NCI-H1092 (cell line): ENCODE data around the gene ZNF652.
"Not testable (repeated sequence)": the region's sequence is repeated elsewhere in the genome, so short reads cannot be mapped to it uniquely, and the experiment has no call there.

Source experiments
- DNase-seq: peaks from one replicate; lab custom pipeline; 2025; lab: John Stamatoyannopoulos, UW

ZNF652 gene

DNA sequence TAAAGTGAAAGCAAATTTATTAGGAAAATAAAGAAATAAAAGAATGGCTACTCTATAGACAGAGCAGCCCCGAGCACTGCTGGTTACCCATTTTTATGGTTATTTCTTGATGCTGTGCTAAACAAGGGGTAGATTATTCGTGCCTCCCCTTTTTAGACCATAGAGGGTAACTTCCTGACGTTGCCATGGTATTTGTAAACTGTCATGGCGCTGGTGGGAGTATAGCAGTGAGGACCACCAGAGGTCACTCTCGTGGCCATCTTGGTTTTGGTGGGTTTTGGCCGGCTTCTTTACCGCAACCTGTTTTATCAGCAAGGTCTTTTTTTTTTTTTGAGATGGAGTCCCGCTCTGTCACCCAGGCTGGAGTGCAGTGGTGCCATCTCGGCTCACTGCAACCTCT, 100.5 kb downstream of the ZNF652 start:
- DNase-seq, result not testable (repeated sequence)

- DNase-seq, result no peak
Measured at GRCh38 chr17:49260817-49261291, 101.2 kb downstream of the ZNF652 start.

GRCh38 chr17:49260011-49260816, 101.8 kb downstream of the ZNF652 start:
- DNase-seq, result no peak

DNA sequence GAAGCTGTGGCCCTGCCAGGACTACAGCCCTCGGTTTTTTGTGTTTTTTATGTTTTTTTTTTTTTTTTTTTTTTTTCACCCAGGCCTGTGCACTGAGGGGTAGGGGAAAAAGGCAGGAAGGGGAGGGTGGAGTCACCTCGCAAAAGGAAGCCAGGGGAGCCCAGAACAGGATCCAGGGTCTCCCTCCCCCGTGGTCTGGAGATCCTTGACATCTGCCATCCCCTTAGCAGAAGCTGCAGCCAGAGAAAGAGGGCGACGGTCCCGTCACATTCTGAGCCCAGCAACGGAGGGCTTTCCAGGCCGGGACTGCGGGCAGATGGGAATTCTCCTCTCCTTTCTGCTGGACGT, 102.4 kb downstream of the ZNF652 start:
- DNase-seq, result no peak

DNA sequence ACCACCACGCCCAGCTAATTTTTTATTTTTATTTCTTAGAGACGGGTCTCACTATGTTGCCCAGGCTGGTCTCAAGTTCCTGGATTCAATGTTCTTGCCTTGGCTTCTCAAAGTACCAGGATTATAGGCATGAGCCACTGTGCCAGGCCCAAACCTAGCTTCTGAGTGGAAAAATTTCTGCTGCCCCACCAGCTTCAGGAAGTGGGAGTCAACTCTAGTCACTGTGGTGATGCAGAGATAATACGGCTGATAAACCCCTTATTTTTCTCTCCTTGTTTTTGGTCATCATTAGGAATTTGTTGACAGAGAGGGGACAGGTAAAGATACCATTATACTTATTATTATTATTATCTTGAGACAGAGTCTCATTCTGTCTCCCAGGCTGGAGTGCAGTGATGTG, 103.7 kb downstream of the ZNF652 start:
- no peak for DNase-seq

DNA sequence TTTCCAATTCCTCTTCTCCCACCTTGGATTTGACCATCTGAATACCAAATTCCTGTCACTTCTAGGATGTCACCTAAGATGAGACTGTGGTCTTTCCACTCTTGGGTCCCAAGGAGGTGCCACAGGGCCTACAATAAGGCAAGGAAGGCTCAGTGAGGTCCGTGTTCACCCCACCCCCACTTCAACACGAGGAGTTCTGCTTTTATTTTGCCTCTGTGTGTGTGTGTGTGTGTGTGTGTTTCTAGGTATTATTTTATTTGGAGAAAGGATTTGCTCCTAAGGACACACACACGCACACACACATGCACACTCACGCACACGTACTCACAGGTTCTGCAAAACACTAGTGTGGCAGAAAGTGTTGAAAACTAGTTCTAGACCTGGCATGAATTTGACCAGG, 106.9 kb downstream of the ZNF652 start:
- no peak for DNase-seq

DNA sequence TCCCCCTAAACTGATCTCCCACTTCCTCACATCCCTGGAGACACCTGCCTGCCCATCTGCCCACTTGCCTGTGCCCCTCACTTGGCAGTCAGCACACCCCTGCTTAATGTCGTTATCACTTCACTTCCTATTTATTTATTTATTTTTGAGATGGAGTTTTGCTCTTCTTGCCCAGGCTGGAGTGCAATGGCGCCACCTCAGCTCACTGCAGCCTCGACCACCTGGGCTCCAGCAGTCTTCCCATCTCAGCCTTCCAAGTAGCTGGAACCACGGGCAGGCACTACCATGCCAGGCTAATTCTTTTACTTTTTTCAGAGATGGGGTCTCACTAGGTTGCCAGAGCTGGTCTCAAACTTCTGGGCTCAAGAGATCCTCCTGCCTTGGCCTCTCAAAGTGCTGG, 108.0 kb downstream of the ZNF652 start:
- no peak for DNase-seq

DNA sequence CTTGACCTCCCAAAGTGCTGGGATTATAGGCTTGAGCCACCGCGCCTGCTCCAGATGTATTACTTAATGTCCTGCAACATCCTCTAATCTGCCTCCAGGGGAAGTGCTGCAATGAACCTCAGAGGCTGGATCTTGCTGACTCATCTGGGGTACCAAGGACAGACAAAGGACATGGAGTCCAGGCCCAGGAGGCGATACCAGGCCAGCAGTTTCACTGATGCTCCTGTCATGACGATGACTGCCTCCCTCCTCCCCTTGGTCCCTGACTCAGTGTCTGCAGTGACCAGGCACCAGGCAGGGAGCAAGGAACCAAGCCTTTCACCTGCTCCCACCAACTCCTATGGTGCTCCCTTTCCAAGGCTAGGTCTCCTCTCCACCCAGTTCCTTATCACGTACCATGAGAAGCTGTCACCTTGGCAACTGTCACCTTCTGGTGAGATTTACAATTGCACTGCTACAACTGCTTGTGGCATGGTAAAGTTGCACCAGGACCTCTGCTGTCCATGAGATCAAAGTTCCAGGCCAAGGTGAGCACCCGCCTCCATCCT, 109.8 kb downstream of the ZNF652 start:
- DNase-seq, result no peak

DNA sequence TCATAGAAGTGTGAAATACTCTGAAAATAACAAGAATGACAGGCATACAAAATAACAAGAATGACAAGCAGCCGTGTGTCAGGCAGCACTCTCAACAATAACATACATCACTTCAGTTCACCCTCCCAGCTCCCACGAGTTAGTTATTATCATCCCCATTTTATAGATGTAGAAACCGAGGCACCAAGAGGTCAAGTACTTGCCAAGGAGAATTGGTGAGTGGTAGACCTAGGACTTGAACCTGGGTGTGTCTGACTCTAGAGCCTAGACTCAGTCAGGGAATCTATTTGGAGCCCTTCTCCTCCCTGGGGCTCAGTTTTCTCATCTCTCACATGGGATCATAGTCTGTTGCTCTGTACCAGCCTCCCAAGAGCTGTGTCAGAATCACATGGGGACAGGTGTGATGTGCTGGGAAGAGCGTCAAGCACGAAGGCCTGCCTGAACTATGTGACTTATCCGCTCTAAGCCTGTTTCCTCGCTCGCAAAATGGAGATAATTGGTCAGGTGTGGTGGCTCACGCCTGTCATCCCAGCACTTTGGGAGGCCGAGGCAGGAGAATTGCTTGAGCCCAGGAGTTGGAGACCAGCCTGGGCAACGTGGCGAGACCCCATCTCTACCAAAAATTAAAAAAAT, 112.0 kb downstream of the ZNF652 start:
- DNase-seq, result no peak

- no peak for DNase-seq
Measured at GRCh38 chr17:49249292-49249794, 112.7 kb downstream of the ZNF652 start.

- no peak for DNase-seq
Measured at GRCh38 chr17:49247944-49248343, 114.1 kb downstream of the ZNF652 start.

DNA sequence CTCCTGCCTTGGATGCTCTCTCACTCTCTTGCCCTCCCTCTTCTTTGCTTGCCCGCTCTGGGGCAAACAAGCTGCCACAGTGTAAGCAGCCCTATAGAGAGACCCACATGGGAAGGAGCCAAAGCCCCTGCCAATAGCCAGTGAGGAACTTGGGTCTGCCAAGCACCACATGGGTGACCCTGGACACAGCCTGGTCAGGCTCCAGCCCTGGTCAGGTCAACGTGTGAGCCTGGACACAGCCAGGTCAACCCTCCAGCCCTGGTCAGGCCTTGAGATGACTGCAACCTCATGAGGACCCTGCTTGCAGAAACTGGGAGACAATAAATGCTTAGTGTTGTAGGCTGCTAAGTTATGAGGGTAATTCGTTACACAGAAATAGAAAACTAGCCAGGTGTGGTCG, 117.2 kb downstream of the ZNF652 start:
- no peak for DNase-seq
